SU-DHL-6 (cell line): ENCODE data around the gene PTGES3L.

Experiments
- CTCF ChIP-seq: fragments of 200-600 bp; sonication (generic); IDR thresholded peaks from one replicate; pipeline ENCODE4 v1.5.1; 2017; ENCODE audit warnings: antibody characterized with exemption, mild to moderate bottlenecking, low read length, moderate library complexity; ENCODE audit not compliant: insufficient read depth, poor library complexity, severe bottlenecking
- EZH2phosphoT487 ChIP-seq: fragments of 200-600 bp; sonication (generic), shearing (Covaris generic); conservative IDR thresholded peaks from 2 replicates; pipeline ENCODE4 v1.6.1; 2018; ENCODE audit warnings: mild to moderate bottlenecking, antibody characterized with exemption, low read length, moderate library complexity, mixed read lengths

DNA sequence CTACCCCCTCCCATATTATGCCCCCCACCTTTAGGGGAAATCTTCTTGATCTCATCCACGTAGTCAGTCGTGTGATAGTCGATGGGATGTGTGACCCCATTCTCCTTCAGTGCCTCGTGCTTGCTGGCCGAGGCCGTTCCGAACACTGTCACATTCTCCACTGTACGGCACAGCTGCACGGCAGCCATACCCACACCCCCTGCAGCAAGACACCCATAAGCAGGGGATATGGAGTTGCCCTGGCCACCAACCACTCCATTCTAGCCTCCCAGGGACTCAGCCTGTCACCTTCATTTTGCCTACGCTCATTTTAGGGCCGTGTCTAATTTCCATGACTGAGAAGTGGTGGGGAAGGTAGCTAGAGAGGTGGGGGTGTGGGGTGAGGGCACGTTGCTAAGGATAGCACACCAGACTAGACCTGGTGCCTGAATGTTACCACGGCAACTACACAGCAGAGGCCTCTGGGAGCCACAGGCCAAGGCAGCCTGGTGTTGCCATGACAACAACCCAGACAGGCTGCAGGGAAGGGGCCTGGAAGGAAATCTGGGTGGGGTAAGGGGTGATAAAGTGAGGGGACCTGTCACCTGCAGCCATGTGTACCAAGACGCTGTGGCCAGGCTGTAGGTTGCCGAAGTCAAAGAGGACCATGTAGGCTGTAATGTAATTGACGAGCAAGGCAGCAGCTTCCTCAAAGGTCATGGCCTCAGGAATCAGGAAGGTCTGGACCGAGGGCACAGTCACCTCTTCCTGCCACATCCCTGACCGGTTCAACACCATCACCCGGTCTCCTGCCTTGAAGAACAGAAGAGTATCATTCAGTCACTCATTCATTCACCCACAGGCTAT, 38.4 kb upstream of the PTGES3L start:
- TF ChIP-seq CTCF: no peak
- no peak for TF ChIP-seq EZH2phosphoT487
